GM21528 (cell line): ENCODE data around the gene NOC2L.
A peak's percentile ranks its signal among the peaks of the same experiment; 100 is the strongest.

Source experiments
- ATAC-seq: cut with Tn5 transposase; IDR thresholded peaks from one replicate; pipeline ENCODE4 v1.9.1; 2021; ENCODE audit warnings: mild to moderate bottlenecking, moderate library complexity; ENCODE audit not compliant: unreplicated experiment, low FRiP score

The NOC2L gene

GRCh38 chr1:958823-959730, at the start of gene NOC2L:
Gene NOC2L (minus strand): TSS chr1:959256. CDS start chr1:959240, 16 bp downstream.
- ATAC-seq: peak; percentile 62

- no peak for ATAC-seq
Observed at GRCh38 chr1:1006305-1007159, 47.5 kb upstream of the NOC2L start.

GRCh38 chr1:1005774-1006304, 46.8 kb upstream of the NOC2L start:
- ATAC-seq: no peak

- ATAC-seq: no peak
Observed at GRCh38 chr1:1004780-1005697, 46.0 kb upstream of the NOC2L start.

GRCh38 chr1:1004420-1004779, 45.3 kb upstream of the NOC2L start:
- ATAC-seq: no peak

- no peak for ATAC-seq
Observed at GRCh38 chr1:1003618-1004419, 44.8 kb upstream of the NOC2L start.

GRCh38 chr1:1001057-1001783, 42.2 kb upstream of the NOC2L start:
- no peak for ATAC-seq

- no peak for ATAC-seq
Observed at GRCh38 chr1:1000357-1001056, 41.5 kb upstream of the NOC2L start.

- no peak for ATAC-seq
Observed at GRCh38 chr1:999725-1000356, 40.8 kb upstream of the NOC2L start, which contains the start of gene HES4. Gene HES4 (minus strand): TSS chr1:1000097. CDS start chr1:999973, 124 bp downstream.

GRCh38 chr1:998995-999724, 40.1 kb upstream of the NOC2L start:
- ATAC-seq: no peak

- ATAC-seq: no peak
Observed at GRCh38 chr1:998745-998994, 39.6 kb upstream of the NOC2L start.

GRCh38 chr1:997993-998744, 39.1 kb upstream of the NOC2L start:
- no peak for ATAC-seq

- no peak for ATAC-seq
Observed at GRCh38 chr1:997713-997992, 38.6 kb upstream of the NOC2L start.

- no peak for ATAC-seq
Observed at GRCh38 chr1:996851-997712, 38.0 kb upstream of the NOC2L start.

GRCh38 chr1:995665-996633, 36.9 kb upstream of the NOC2L start:
- no peak for ATAC-seq
